ENCODE measurements around the gene TRAFD1. TPM values are rescaled to one million over a fixed set of nuclear protein-coding genes. Genes with fewer than 3 reads are reported as not detected.

Gene TRAFD1
- total and polyA plus RNA-seq, 2 experiments from 2014 or later: 17.4 to 30.4 TPM

- no peak for TF ChIP-seq ETS1 (IDR thresholded peaks at IDR 0.05)
- no peak for TF ChIP-seq EZH2 (IDR thresholded peaks at IDR 0.05; ENCODE audit: low read depth, unreplicated experiment)
- no peak for TF ChIP-seq EZH2phosphoT487 (IDR thresholded peaks at IDR 0.05; ENCODE audit: unreplicated experiment)
- no peak for TF ChIP-seq JUNB (IDR thresholded peaks at IDR 0.05; ENCODE audit: unreplicated experiment)
- TF ChIP-seq, protein P1, sequence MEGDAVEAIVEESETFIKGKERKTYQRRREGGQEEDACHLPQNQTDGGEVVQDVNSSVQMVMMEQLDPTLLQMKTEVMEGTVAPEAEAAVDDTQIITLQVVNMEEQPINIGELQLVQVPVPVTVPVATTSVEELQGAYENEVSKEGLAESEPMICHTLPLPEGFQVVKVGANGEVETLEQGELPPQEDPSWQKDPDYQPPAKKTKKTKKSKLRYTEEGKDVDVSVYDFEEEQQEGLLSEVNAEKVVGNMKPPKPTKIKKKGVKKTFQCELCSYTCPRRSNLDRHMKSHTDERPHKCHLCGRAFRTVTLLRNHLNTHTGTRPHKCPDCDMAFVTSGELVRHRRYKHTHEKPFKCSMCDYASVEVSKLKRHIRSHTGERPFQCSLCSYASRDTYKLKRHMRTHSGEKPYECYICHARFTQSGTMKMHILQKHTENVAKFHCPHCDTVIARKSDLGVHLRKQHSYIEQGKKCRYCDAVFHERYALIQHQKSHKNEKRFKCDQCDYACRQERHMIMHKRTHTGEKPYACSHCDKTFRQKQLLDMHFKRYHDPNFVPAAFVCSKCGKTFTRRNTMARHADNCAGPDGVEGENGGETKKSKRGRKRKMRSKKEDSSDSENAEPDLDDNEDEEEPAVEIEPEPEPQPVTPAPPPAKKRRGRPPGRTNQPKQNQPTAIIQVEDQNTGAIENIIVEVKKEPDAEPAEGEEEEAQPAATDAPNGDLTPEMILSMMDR (conservative IDR thresholded peaks at IDR 0.05; ENCODE audit: low read depth in 2 of 2): no peak
These were observed 21.4 kb upstream of the TRAFD1 start for GRCh38 chr12:112103758-112104503.

DNA sequence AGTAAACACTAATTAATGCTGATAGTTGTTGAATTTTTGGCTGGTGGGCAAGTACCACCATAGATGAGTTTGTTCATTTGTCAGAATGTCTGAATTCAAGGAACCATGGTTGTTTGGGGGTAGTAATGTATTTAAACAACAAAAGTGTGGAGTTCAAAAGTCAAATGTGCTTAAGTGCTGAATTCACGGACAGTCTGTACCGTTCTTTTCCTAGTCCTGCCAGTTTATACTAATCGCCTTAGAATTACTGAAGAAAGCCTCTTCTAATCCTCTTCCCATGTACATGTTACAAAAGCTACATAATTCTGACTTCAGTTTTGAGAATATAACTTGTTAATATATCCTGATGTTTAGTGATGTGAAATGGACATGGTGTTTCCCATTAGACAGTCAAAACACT lies 19.5 kb upstream of the TRAFD1 start:
- Histone ChIP-seq H3F3A (replicated peaks; ENCODE audit: low read depth) (peaks cover 14% of the 10 kb centered on the region; the same call in 1 of the 2 replicates), H3K4me3 (peak overlapping the region; percentile 26; the same call in 1 of the 2 replicates), H3K4me1 (ENCODE audit: insufficient read depth) (peaks cover 49% of the 10 kb centered on the region), H3K27me3 (ENCODE audit: insufficient read depth) (no peaks in the 10 kb centered on the region), H3K9me2 (ENCODE audit: insufficient read depth) (no peaks in the 10 kb centered on the region), H3K36me3 (ENCODE audit: insufficient read depth) (peaks cover 11% of the 10 kb centered on the region), H3K27ac (ENCODE audit: low read depth) (peak overlapping the region; percentile 60; the same call in 1 of the 2 replicates), H3K4me2 (peak overlapping the region; percentile 94), H3K79me2 (replicated peaks; ENCODE audit: insufficient read depth) (peaks cover 75% of the 10 kb centered on the region), H2AFZ (no peak overlapping the region), H4K20me1 (replicated peaks; ENCODE audit: insufficient read depth) (peaks cover 63% of the 10 kb centered on the region)
- ATAC-seq: no peak
- Mint-ChIP-seq H3K4me1 (peaks cover 46% of the 10 kb centered on the region), H3K27me3 (ENCODE audit: insufficient read depth, low read depth, poor library complexity) (peaks cover 16% of the 10 kb centered on the region), H3K9me3 (no peaks in the 10 kb centered on the region), H3K4me3 (peak overlapping the region; percentile 32; the same call in 1 of the 3 replicates), H3K36me3 (ENCODE audit: low read depth) (peaks cover 36% of the 10 kb centered on the region), H3K27ac (no peak overlapping the region)
- TF ChIP-seq EZH2 (IDR thresholded peaks at IDR 0.05; ENCODE audit: low read depth, unreplicated experiment): no peak
- TF ChIP-seq STAT1 (IDR thresholded peaks at IDR 0.05; ENCODE audit: unreplicated experiment): no peak
- TF ChIP-seq, protein P1 (conservative IDR thresholded peaks at IDR 0.05; ENCODE audit: low read depth in 2 of 2): no peak
- TF ChIP-seq ETS1 (IDR thresholded peaks at IDR 0.05): no peak
- no peak for TF ChIP-seq EZH2phosphoT487 (IDR thresholded peaks at IDR 0.05; ENCODE audit: unreplicated experiment)
- no peak for TF ChIP-seq JUNB (IDR thresholded peaks at IDR 0.05; ENCODE audit: unreplicated experiment)
- no peak for TF ChIP-seq CREB1 (CRISPR knock-in tag; IDR thresholded peaks at IDR 0.05; ENCODE audit: low read depth)
- TF ChIP-seq POLR2AphosphoS5 (IDR thresholded peaks at IDR 0.05; ENCODE audit: low read depth): no peak
- no peak for TF ChIP-seq NANOG (IDR thresholded peaks at IDR 0.05; ENCODE audit: borderline replicate concordance)
- TF ChIP-seq ZNF331 (CRISPR knock-in tag; IDR thresholded peaks at IDR 0.05; ENCODE audit: low read depth): no peak
- TF ChIP-seq, protein P2, sequence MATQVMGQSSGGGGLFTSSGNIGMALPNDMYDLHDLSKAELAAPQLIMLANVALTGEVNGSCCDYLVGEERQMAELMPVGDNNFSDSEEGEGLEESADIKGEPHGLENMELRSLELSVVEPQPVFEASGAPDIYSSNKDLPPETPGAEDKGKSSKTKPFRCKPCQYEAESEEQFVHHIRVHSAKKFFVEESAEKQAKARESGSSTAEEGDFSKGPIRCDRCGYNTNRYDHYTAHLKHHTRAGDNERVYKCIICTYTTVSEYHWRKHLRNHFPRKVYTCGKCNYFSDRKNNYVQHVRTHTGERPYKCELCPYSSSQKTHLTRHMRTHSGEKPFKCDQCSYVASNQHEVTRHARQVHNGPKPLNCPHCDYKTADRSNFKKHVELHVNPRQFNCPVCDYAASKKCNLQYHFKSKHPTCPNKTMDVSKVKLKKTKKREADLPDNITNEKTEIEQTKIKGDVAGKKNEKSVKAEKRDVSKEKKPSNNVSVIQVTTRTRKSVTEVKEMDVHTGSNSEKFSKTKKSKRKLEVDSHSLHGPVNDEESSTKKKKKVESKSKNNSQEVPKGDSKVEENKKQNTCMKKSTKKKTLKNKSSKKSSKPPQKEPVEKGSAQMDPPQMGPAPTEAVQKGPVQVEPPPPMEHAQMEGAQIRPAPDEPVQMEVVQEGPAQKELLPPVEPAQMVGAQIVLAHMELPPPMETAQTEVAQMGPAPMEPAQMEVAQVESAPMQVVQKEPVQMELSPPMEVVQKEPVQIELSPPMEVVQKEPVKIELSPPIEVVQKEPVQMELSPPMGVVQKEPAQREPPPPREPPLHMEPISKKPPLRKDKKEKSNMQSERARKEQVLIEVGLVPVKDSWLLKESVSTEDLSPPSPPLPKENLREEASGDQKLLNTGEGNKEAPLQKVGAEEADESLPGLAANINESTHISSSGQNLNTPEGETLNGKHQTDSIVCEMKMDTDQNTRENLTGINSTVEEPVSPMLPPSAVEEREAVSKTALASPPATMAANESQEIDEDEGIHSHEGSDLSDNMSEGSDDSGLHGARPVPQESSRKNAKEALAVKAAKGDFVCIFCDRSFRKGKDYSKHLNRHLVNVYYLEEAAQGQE (IDR thresholded peaks at IDR 0.05; ENCODE audit: unreplicated experiment): no peak
- no peak for DNase-seq (ENCODE audit: low spot score)

More at GRCh38 chr12:112103758-112104503, 21.4 kb upstream of the TRAFD1 start:
- Histone ChIP-seq H2AFZ (no peak overlapping the region), H3K4me3 (no peak overlapping the region), H3K9me2 (ENCODE audit: insufficient read depth) (no peaks in the 10 kb centered on the region), H3F3A (replicated peaks; ENCODE audit: low read depth) (peaks cover 5% of the 10 kb centered on the region; the same call in 1 of the 2 replicates), H3K27ac (ENCODE audit: low read depth) (peak overlapping the region; percentile 51; the same call in 1 of the 2 replicates), H3K79me2 (replicated peaks; ENCODE audit: insufficient read depth) (peaks cover 94% of the 10 kb centered on the region), H4K20me1 (replicated peaks; ENCODE audit: insufficient read depth) (peaks cover 76% of the 10 kb centered on the region), H3K27me3 (ENCODE audit: insufficient read depth) (no peaks in the 10 kb centered on the region), H3K4me1 (ENCODE audit: insufficient read depth) (peaks cover 36% of the 10 kb centered on the region), H3K4me2 (no peak overlapping the region), H3K36me3 (ENCODE audit: insufficient read depth) (peaks cover 16% of the 10 kb centered on the region)
- Mint-ChIP-seq H3K27ac (peak overlapping the region; percentile 19; the same call in 1 of the 2 replicates), H3K9me3 (no peaks in the 10 kb centered on the region), H3K4me1 (peaks cover 39% of the 10 kb centered on the region), H3K4me3 (no peak overlapping the region), H3K27me3 (ENCODE audit: insufficient read depth, low read depth, poor library complexity) (peaks cover 9% of the 10 kb centered on the region), H3K36me3 (ENCODE audit: low read depth) (peaks cover 54% of the 10 kb centered on the region)
- ATAC-seq (peak; percentile 32), DNase-seq (ENCODE audit: low spot score) (no peak)
